ENCODE data around the gene PITX2. TPM values are rescaled to one million over a fixed set of nuclear protein-coding genes. Genes with fewer than 3 reads are reported as not detected.

Gene PITX2
- total RNA-seq, 5 donors from 2014 or later (not counting 1 experiment from before 2014, with no cell fraction given) = not detected

Other genes with a start within 250 kb of the PITX2 start
- not detected for gene ENPEP, start 146.9 kb downstream of the PITX2 start, total RNA-seq